Keratinocyte (primary cell): Measurements from ENCODE around the gene DTNBP1. TPM values are rescaled to one million over a fixed set of nuclear protein-coding genes. Genes with fewer than 3 reads are reported as not detected.
"Not testable (repeated sequence)": the region's sequence is repeated elsewhere in the genome, so short reads cannot be mapped to it uniquely, and the experiment has no call there.

ENCODE experiments used
- DNase-seq: peaks from one replicate; pipeline ENCODE4 v3.0.0-alpha.2; 2011; ENCODE audit warnings: low read depth, missing footprints, low spot score
- FAIRE-seq: peaks from 2 replicates; lab custom pipeline; 2011; peaks lifted over from hg19 to GRCh38; lab: Jason Lieb, UNC
- H2AFZ ChIP-seq: 2 replicates; pipeline ENCODE4 v1.6.0; 2012; ENCODE audit warnings: low read length, control low read depth, inconsistent platforms; ENCODE audit not compliant: control insufficient read depth
- H3K27ac ChIP-seq: 2 replicates; pipeline ENCODE4 v1.5.1; 2011; ENCODE audit warnings: low read length; ENCODE audit not compliant: control insufficient read depth, insufficient read depth
- H3K27me3 ChIP-seq: 3 replicates; pipeline ENCODE4 v1.6.0; 2011; ENCODE audit warnings: low read length; ENCODE audit not compliant: control insufficient read depth, insufficient read depth; ENCODE audit errors: extremely low read depth
- H3K36me3 ChIP-seq, 2 experiments: 2 replicates in 1 of 2; 3 replicates in 1 of 2; pipeline ENCODE4 v1.5.1; 2011; ENCODE audit warnings: low read length in 2 of 2, mild to moderate bottlenecking in 1 of 2; ENCODE audit not compliant: control insufficient read depth in 2 of 2, insufficient read depth in 2 of 2; ENCODE audit errors: extremely low read depth in 1 of 2
- H3K4me1 ChIP-seq: 3 replicates; pipeline ENCODE4 v1.5.1; 2011; ENCODE audit warnings: low read length; ENCODE audit not compliant: control insufficient read depth, insufficient read depth; ENCODE audit errors: extremely low read depth
- H3K4me2 ChIP-seq: 3 replicates; pipeline ENCODE4 v1.6.0; 2011; ENCODE audit warnings: low read depth, low read length; ENCODE audit not compliant: control insufficient read depth, insufficient read depth; ENCODE audit errors: extremely low read depth
- H3K4me3 ChIP-seq, 3 experiments: fragments of 200-600 bp in 1 of 3; sonication (generic) in 1 of 3; 2 replicates in 2 of 3; 3 replicates in 1 of 3; pipeline ENCODE4 v1.5.1; 2011 to 2016; ENCODE audit warnings: low read length in 3 of 3, mild to moderate bottlenecking in 3 of 3, control low read depth in 2 of 3, inconsistent platforms in 1 of 3, low read depth in 1 of 3, mixed read lengths in 1 of 3, mixed run types in 1 of 3, moderate library complexity in 1 of 3; ENCODE audit not compliant: control insufficient read depth in 2 of 3, insufficient read depth in 2 of 3; ENCODE audit errors: extremely low read depth in 1 of 3
- H3K79me2 ChIP-seq: 2 replicates; pipeline ENCODE4 v1.6.0; 2012; ENCODE audit warnings: low read length; ENCODE audit not compliant: control insufficient read depth, insufficient read depth
- H3K9ac ChIP-seq: 3 replicates; pipeline ENCODE4 v1.6.0; 2011; ENCODE audit warnings: low read length; ENCODE audit not compliant: control insufficient read depth, insufficient read depth; ENCODE audit errors: extremely low read depth
- H3K9me1 ChIP-seq: 3 replicates; pipeline ENCODE4 v1.6.0; 2011; ENCODE audit warnings: low read length; ENCODE audit not compliant: control insufficient read depth, insufficient read depth; ENCODE audit errors: extremely low read depth
- H3K9me3 ChIP-seq: 2 replicates; pipeline ENCODE4 v1.5.1; 2012; ENCODE audit warnings: low read depth, low read length; ENCODE audit not compliant: control insufficient read depth
- H4K20me1 ChIP-seq: 3 replicates; pipeline ENCODE4 v1.6.0; 2011; ENCODE audit warnings: low read length; ENCODE audit not compliant: control insufficient read depth, insufficient read depth; ENCODE audit errors: extremely low read depth
- EZH2 ChIP-seq: IDR thresholded peaks from one replicate; pipeline ENCODE4 v1.6.1; 2012; ENCODE audit warnings: inconsistent platforms, mild to moderate bottlenecking, low read length, moderate library complexity
- dilution Hi-C: fragments of 300-500 bp; cut with MboI; formaldehyde crosslinking; loops from one replicate; pipeline ENCODE4 v1.7.0; 2020; ENCODE audit warnings: low sequenced_read_pairs; ENCODE audit not compliant: extremely low pct_ligation_motif_present
- polyA plus RNA-seq, 5 experiments: library from polyadenylated mRNA; depleted of rRNA in 3 of 5; stranded (reverse) in 3 of 5; stranded (forward) in 1 of 5; unstranded in 1 of 5; fragments of >200 nt; gene quantifications; 1 replicate in 1 of 5; 2 replicates in 3 of 5; 3 replicates in 1 of 5; pipeline versions ENCODE4 v1.2.1 to v1.2.3, GENCODE V29; 2011 to 2012; ENCODE audit warnings: missing spikeins in 2 of 5, low read depth in 1 of 5, low replicate concordance in 1 of 5
- TF ChIP-seq, protein P1 (sequence below), 3 experiments: IDR thresholded peaks in 1 of 3; conservative IDR thresholded peaks in 1 of 3; optimal IDR thresholded peaks in 1 of 3; 2 replicates in 2 of 3; 3 replicates in 1 of 3; pipeline versions ENCODE3 to v1.5.1; 2011; ENCODE audit warnings: low read length in 3 of 3, mild to moderate bottlenecking in 3 of 3, moderate library complexity in 2 of 3, control low read depth in 1 of 3, inconsistent platforms in 1 of 3; ENCODE audit not compliant: insufficient read depth in 2 of 3; ENCODE audit errors: extremely low read depth in 1 of 3

The DTNBP1 gene
- polyA plus RNA-seq, 1 donor (not counting 4 experiments of a cell fraction or from before 2014, with no cell fraction given): 11.5 TPM

DNA sequence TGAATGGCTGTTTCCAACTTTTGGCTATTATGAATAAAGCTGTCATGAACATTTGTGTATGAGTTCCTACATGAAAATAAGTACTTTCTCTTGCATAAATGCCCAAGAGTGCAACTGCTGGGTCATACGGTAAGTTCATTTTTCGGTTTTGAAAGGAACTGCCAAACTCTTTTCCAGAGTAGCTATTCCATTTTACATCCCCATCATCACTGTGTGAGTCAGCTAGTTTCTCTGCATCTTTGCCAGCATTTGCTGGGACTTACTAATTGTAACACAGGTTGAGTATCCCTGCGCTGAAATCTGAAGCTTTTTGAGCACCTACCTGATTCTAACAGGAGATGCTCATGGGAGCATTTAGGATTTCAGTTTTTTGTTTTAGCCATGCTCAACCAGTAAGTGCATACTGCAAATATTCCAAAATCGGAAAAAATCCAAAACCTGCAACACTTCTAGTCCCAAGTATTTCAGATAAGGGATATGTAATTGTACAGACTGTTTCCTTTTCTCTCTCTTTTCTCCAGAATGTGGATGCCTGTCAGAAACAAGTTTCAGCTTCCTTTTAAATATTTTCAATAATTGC, 118.4 kb downstream of the DTNBP1 start:
- no peak for TF ChIP-seq EZH2
- TF ChIP-seq, protein P1, sequence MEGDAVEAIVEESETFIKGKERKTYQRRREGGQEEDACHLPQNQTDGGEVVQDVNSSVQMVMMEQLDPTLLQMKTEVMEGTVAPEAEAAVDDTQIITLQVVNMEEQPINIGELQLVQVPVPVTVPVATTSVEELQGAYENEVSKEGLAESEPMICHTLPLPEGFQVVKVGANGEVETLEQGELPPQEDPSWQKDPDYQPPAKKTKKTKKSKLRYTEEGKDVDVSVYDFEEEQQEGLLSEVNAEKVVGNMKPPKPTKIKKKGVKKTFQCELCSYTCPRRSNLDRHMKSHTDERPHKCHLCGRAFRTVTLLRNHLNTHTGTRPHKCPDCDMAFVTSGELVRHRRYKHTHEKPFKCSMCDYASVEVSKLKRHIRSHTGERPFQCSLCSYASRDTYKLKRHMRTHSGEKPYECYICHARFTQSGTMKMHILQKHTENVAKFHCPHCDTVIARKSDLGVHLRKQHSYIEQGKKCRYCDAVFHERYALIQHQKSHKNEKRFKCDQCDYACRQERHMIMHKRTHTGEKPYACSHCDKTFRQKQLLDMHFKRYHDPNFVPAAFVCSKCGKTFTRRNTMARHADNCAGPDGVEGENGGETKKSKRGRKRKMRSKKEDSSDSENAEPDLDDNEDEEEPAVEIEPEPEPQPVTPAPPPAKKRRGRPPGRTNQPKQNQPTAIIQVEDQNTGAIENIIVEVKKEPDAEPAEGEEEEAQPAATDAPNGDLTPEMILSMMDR (optimal IDR thresholded peaks at IDR 0.05 in 1 of 3, IDR thresholded peaks at IDR 0.05 in 1 of 3, conservative IDR thresholded peaks at IDR 0.05 in 1 of 3; ENCODE audit: extremely low read depth in 1 of 3, insufficient read depth in 2 of 3, low read length in 3 of 3): no peak
- no peaks in the 10 kb centered on the region for H3K79me2 ChIP-seq
- no peak overlapping the region for H3K9ac ChIP-seq
- H2AFZ ChIP-seq: no peak overlapping the region
- no peak overlapping the region for H3K4me2 ChIP-seq
- H3K4me1 ChIP-seq: no peaks in the 10 kb centered on the region
- DNase-seq (no peak), FAIRE-seq (no peak)
- no peaks in the 10 kb centered on the region for H3K27me3 ChIP-seq
- H3K36me3 ChIP-seq: no peaks in the 10 kb centered on the region
- no peak overlapping the region for H3K4me3 ChIP-seq
- H3K9me1 ChIP-seq: no peaks in the 10 kb centered on the region
- H3K27ac ChIP-seq: no peak overlapping the region
- H4K20me1 ChIP-seq: no peaks in the 10 kb centered on the region
- dilution Hi-C loops: no loop called here
- no peaks in the 10 kb centered on the region for H3K9me3 ChIP-seq

DNA sequence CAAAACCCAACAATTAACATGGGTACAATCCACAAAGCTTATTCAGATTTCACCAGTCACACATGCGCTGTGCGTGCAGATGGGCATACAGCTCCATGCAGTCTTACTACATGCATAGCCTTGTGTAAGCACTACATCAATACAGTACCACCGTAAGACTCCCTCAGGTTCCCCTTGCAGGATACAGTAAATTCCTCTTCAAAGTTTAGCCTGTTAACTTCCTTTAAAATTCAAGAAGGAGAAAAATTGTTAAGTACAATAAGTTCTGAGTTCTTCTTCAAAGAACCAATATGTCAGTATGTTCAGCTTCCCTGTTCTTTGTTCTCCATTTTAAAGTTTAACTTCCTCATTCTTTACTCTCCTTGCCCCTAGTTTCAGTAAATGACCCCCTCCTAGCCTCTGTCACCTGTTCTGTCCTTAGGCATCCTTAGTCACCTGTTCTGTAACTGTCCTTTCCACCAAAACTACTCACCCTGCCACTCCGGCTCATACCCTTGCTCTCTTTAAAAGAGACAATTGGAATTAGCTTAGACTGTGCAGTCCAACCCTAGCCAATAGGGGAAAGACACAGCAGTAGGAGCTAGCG, 119.4 kb downstream of the DTNBP1 start:
- FAIRE-seq, H3K4me1 ChIP-seq: not testable (repeated sequence)

More for the DNA sequence above, 119.4 kb downstream of the DTNBP1 start:
- H3K27me3 ChIP-seq, DNase-seq, H3K4me3 ChIP-seq, H3K9ac ChIP-seq, H3K27ac ChIP-seq, H3K9me3 ChIP-seq, dilution Hi-C loops, H3K9me1 ChIP-seq, H2AFZ ChIP-seq, H3K79me2 ChIP-seq, H3K4me2 ChIP-seq, H3K36me3 ChIP-seq, H4K20me1 ChIP-seq: not testable (repeated sequence)
